Measurements from ENCODE around the gene KCTD7. TPM values are rescaled to one million over a fixed set of nuclear protein-coding genes. Genes with fewer than 3 reads are reported as not detected.
A peak's percentile ranks its signal among the peaks of the same experiment; 100 is the strongest.
"Not testable (repeated sequence)": the region's sequence is repeated elsewhere in the genome, so short reads cannot be mapped to it uniquely, and the experiment has no call there.

The KCTD7 gene
- total RNA-seq (10 to 100 TPM; 21.7 to 30.7 TPM), polyA plus RNA-seq (ENCODE audit: insufficient read length in 2 of 2) (10 to 100 TPM; 46.7 to 52.7 TPM)
- long read RNA-seq, donor 1, full-length matches to known transcripts = 13 of 13 reads
- long read RNA-seq, donor 1, partial matches to known transcripts = 0 of 13 reads
- long read RNA-seq, donor 1, other reads (novel, unspliced or antisense) = 0 of 13 reads
- long read RNA-seq, donor 2, full-length matches to known transcripts = 8 of 15 reads
- long read RNA-seq, donor 2, partial matches to known transcripts = 7 of 15 reads
- long read RNA-seq, donor 2, other reads (novel, unspliced or antisense) = 0 of 15 reads
- long read RNA-seq, donor 3, full-length matches to known transcripts = 8 of 8 reads
- long read RNA-seq, donor 3, partial matches to known transcripts = 0 of 8 reads
- long read RNA-seq, donor 3, other reads (novel, unspliced or antisense) = 0 of 8 reads
- long read RNA-seq, donor 4, full-length matches to known transcripts = 10 of 10 reads
- long read RNA-seq, donor 4, partial matches to known transcripts = 0 of 10 reads
- long read RNA-seq, donor 4, other reads (novel, unspliced or antisense) = 0 of 10 reads

- peak; percentile 75 to 99 (median 94) for DNase-seq (ENCODE audit: low read depth in 4 of 6, low spot score in 6 of 6)
- peaks cover 20% of the 10 kb centered on the region for H3K4me1 ChIP-seq (ENCODE audit: control insufficient read depth, insufficient read depth, low read length)
- 0% methylated on average over 75 of the region's 93 CpGs for WGBS (ENCODE audit: insufficient coverage)
- no peaks in the 10 kb centered on the region for H3K27me3 ChIP-seq (ENCODE audit: control insufficient read depth, insufficient read depth, low read length)
- H3K36me3 ChIP-seq (ENCODE audit: control insufficient read depth, insufficient read depth, low read length) = peaks cover 9% of the 10 kb centered on the region
- H3K9me3 ChIP-seq (ENCODE audit: control insufficient read depth, insufficient read depth, low read length) = no peaks in the 10 kb centered on the region
- H3K4me3 ChIP-seq (ENCODE audit: low read depth, low read length) = peak within 1 kb of the TSS; percentile 75
- H3K27ac ChIP-seq (ENCODE audit: low read depth, low read length) = peak within 1 kb of the TSS; percentile 96
Observed at GRCh38 chr7:66628361-66629221, at the start of gene KCTD7. TSS of gene KCTD7 (plus strand) at chr7:66628881. CDS start at chr7:66629065, 184 bp downstream.

GRCh38 chr7:66580380-66580779 lies 48.3 kb upstream of the KCTD7 start:
- not testable (repeated sequence) for H3K4me1 ChIP-seq (ENCODE audit: control insufficient read depth, insufficient read depth, low read length); DNase-seq (ENCODE audit: low read depth in 4 of 6, low spot score in 6 of 6); H3K27ac ChIP-seq (ENCODE audit: low read depth, low read length); H3K4me3 ChIP-seq (ENCODE audit: low read depth, low read length); H3K9me3 ChIP-seq (ENCODE audit: control insufficient read depth, insufficient read depth, low read length); H3K36me3 ChIP-seq (ENCODE audit: control insufficient read depth, insufficient read depth, low read length); H3K27me3 ChIP-seq (ENCODE audit: control insufficient read depth, insufficient read depth, low read length)
- no CpG with 5 or more reads among the region's 1 CpG for WGBS (ENCODE audit: insufficient coverage)

GRCh38 chr7:66582816-66583489 lies 45.7 kb upstream of the KCTD7 start:
- not testable (repeated sequence) for H3K9me3 ChIP-seq (ENCODE audit: control insufficient read depth, insufficient read depth, low read length); H3K36me3 ChIP-seq (ENCODE audit: control insufficient read depth, insufficient read depth, low read length); H3K27ac ChIP-seq (ENCODE audit: low read depth, low read length); H3K4me1 ChIP-seq (ENCODE audit: control insufficient read depth, insufficient read depth, low read length); DNase-seq (ENCODE audit: low read depth in 4 of 6, low spot score in 6 of 6); H3K4me3 ChIP-seq (ENCODE audit: low read depth, low read length); H3K27me3 ChIP-seq (ENCODE audit: control insufficient read depth, insufficient read depth, low read length)
- 90% methylated on average over 4 of the region's 4 CpGs for WGBS (ENCODE audit: insufficient coverage)

GRCh38 chr7:66583490-66584110 lies 45.1 kb upstream of the KCTD7 start:
- peaks cover 5% of the 10 kb centered on the region for H3K4me1 ChIP-seq (ENCODE audit: control insufficient read depth, insufficient read depth, low read length)
- no CpG with 5 or more reads among the region's 2 CpGs for WGBS (ENCODE audit: insufficient coverage)

GRCh38 chr7:66586181-66586580 lies 42.5 kb upstream of the KCTD7 start:
- WGBS (ENCODE audit: insufficient coverage) = no CpG with 5 or more reads among the region's 1 CpG
- no peak overlapping the region for H3K27ac ChIP-seq (ENCODE audit: low read depth, low read length)
- peaks cover 24% of the 10 kb centered on the region for H3K4me1 ChIP-seq (ENCODE audit: control insufficient read depth, insufficient read depth, low read length)
- no peaks in the 10 kb centered on the region for H3K9me3 ChIP-seq (ENCODE audit: control insufficient read depth, insufficient read depth, low read length)
- no peaks in the 10 kb centered on the region for H3K27me3 ChIP-seq (ENCODE audit: control insufficient read depth, insufficient read depth, low read length)
- no peak overlapping the region for H3K4me3 ChIP-seq (ENCODE audit: low read depth, low read length)
- H3K36me3 ChIP-seq (ENCODE audit: control insufficient read depth, insufficient read depth, low read length) = peaks cover 12% of the 10 kb centered on the region
- no peak for DNase-seq (ENCODE audit: low read depth in 4 of 6, low spot score in 6 of 6)

More at GRCh38 chr7:66583490-66584110, 45.1 kb upstream of the KCTD7 start:
- peaks cover 8% of the 10 kb centered on the region for H3K36me3 ChIP-seq (ENCODE audit: control insufficient read depth, insufficient read depth, low read length)
- no peaks in the 10 kb centered on the region for H3K9me3 ChIP-seq (ENCODE audit: control insufficient read depth, insufficient read depth, low read length)
- no peak overlapping the region for H3K27ac ChIP-seq (ENCODE audit: low read depth, low read length)
- H3K4me3 ChIP-seq (ENCODE audit: low read depth, low read length) = no peak overlapping the region
- no peak for DNase-seq (ENCODE audit: low read depth in 4 of 6, low spot score in 6 of 6)
- no peaks in the 10 kb centered on the region for H3K27me3 ChIP-seq (ENCODE audit: control insufficient read depth, insufficient read depth, low read length)

GRCh38 chr7:66588226-66588625 lies 40.5 kb upstream of the KCTD7 start:
- DNase-seq (ENCODE audit: low read depth in 4 of 6, low spot score in 6 of 6); H3K4me3 ChIP-seq (ENCODE audit: low read depth, low read length); H3K27me3 ChIP-seq (ENCODE audit: control insufficient read depth, insufficient read depth, low read length); H3K27ac ChIP-seq (ENCODE audit: low read depth, low read length); H3K9me3 ChIP-seq (ENCODE audit: control insufficient read depth, insufficient read depth, low read length): not testable (repeated sequence)
- H3K4me1 ChIP-seq (ENCODE audit: control insufficient read depth, insufficient read depth, low read length) = peaks cover 32% of the 10 kb centered on the region
- H3K36me3 ChIP-seq (ENCODE audit: control insufficient read depth, insufficient read depth, low read length) = peaks cover 12% of the 10 kb centered on the region
- no CpG with 5 or more reads among the region's 1 CpG for WGBS (ENCODE audit: insufficient coverage)

GRCh38 chr7:66588856-66589570 lies 39.7 kb upstream of the KCTD7 start:
- not testable (repeated sequence) for H3K27me3 ChIP-seq (ENCODE audit: control insufficient read depth, insufficient read depth, low read length); H3K9me3 ChIP-seq (ENCODE audit: control insufficient read depth, insufficient read depth, low read length); H3K4me3 ChIP-seq (ENCODE audit: low read depth, low read length); DNase-seq (ENCODE audit: low read depth in 4 of 6, low spot score in 6 of 6); H3K27ac ChIP-seq (ENCODE audit: low read depth, low read length); H3K36me3 ChIP-seq (ENCODE audit: control insufficient read depth, insufficient read depth, low read length)
- 93% methylated on average over 2 of the region's 5 CpGs for WGBS (ENCODE audit: insufficient coverage)
- H3K4me1 ChIP-seq (ENCODE audit: control insufficient read depth, insufficient read depth, low read length) = peaks cover 32% of the 10 kb centered on the region

- H3K4me1 ChIP-seq (ENCODE audit: control insufficient read depth, insufficient read depth, low read length) = peaks cover 32% of the 10 kb centered on the region
- not testable (repeated sequence) for DNase-seq (ENCODE audit: low read depth in 4 of 6, low spot score in 6 of 6)
Observed at GRCh38 chr7:66590302-66591057, 38.2 kb upstream of the KCTD7 start.

More at GRCh38 chr7:66590302-66591057, 38.2 kb upstream of the KCTD7 start:
- not testable (repeated sequence) for H3K27ac ChIP-seq (ENCODE audit: low read depth, low read length); H3K9me3 ChIP-seq (ENCODE audit: control insufficient read depth, insufficient read depth, low read length); H3K27me3 ChIP-seq (ENCODE audit: control insufficient read depth, insufficient read depth, low read length); H3K36me3 ChIP-seq (ENCODE audit: control insufficient read depth, insufficient read depth, low read length)
- peak overlapping the region; percentile 94 for H3K4me3 ChIP-seq (ENCODE audit: low read depth, low read length)
- 75% methylated on average over 6 of the region's 11 CpGs for WGBS (ENCODE audit: insufficient coverage)

Data from spinal cord (tissue), 10 donors.